CD4-positive, alpha-beta memory T cell (primary cell): ENCODE data around the gene DPH7. TPM values are rescaled to one million over a fixed set of nuclear protein-coding genes. Genes with fewer than 3 reads are reported as not detected.
"Not testable (repeated sequence)": the region's sequence is repeated elsewhere in the genome, so short reads cannot be mapped to it uniquely, and the experiment has no call there.

Experiments used
- CTCF ChIA-PET: fragments of 350-600 bp; sonication (Branson Sonifier 250); formaldehyde crosslinking; loops from one replicate; lab custom pipeline; 2021; ENCODE audit warnings: inconsistent platforms; ENCODE audit not compliant: partially characterized antibody; lab: Charles Lee
- POLR2A ChIA-PET: fragments of 350-600 bp; sonication (Branson Sonifier 250); formaldehyde crosslinking; loops from one replicate; lab custom pipeline; 2021; ENCODE audit not compliant: partially characterized antibody; lab: Charles Lee
- DNase-seq, 5 donors: peaks; one replicate each; pipeline versions ENCODE4 v3.0.0 to v3.0.0-alpha.2; 2020 to 2022; ENCODE audit warnings: mixed read lengths in 1 of 5
- H3K27ac ChIP-seq: one replicate; pipeline ENCODE4 v1.7.0; 2013; ENCODE audit warnings: low read depth, low read length
- H3K27me3 ChIP-seq: 2 replicates; pipeline ENCODE4 v1.7.0; 2013; ENCODE audit warnings: mild to moderate bottlenecking, low read length, moderate library complexity; ENCODE audit not compliant: insufficient read depth
- H3K36me3 ChIP-seq: 2 replicates; pipeline ENCODE4 v1.7.0; 2013; ENCODE audit warnings: mild to moderate bottlenecking, low read length, moderate library complexity; ENCODE audit not compliant: insufficient read depth
- H3K4me1 ChIP-seq: 2 replicates; pipeline ENCODE4 v1.7.0; 2013; ENCODE audit warnings: mild to moderate bottlenecking, low read length, moderate library complexity; ENCODE audit not compliant: insufficient read depth
- H3K4me3 ChIP-seq, 2 donors: one replicate each; pipeline ENCODE4 v1.7.0; 2013; ENCODE audit warnings: low read length in 2 of 2, mild to moderate bottlenecking in 1 of 2
- H3K9me3 ChIP-seq, 2 donors: one replicate each; pipeline ENCODE4 v1.7.0; 2013; ENCODE audit warnings: low read length in 2 of 2, control low read depth in 1 of 2; ENCODE audit not compliant: control insufficient read depth in 1 of 2
- H3K27ac Mint-ChIP-seq, 7 donors: one replicate each; pipeline ENCODE4 v1.8.0; 2020 to 2021; ENCODE audit warnings: mixed read lengths in 7 of 7, mild to moderate bottlenecking in 6 of 7, inconsistent platforms in 3 of 7, moderate library complexity in 3 of 7
- H3K27me3 Mint-ChIP-seq, 2 donors: one replicate each; pipeline ENCODE4 v1.8.0; 2020 to 2021; ENCODE audit warnings: mixed read lengths in 2 of 2
- H3K36me3 Mint-ChIP-seq, 2 donors: one replicate each; pipeline ENCODE4 v1.8.0; 2020 to 2021; ENCODE audit warnings: mixed read lengths in 2 of 2, inconsistent platforms in 1 of 2, mild to moderate bottlenecking in 1 of 2
- H3K4me1 Mint-ChIP-seq, 4 donors: one replicate each; pipeline ENCODE4 v1.8.0; 2020 to 2021; ENCODE audit warnings: mixed read lengths in 4 of 4, mild to moderate bottlenecking in 1 of 4
- H3K4me3 Mint-ChIP-seq, 8 donors: one replicate each; pipeline ENCODE4 v1.8.0; 2020 to 2021; ENCODE audit warnings: mixed read lengths in 8 of 8, mild to moderate bottlenecking in 7 of 8, moderate library complexity in 6 of 8, inconsistent platforms in 3 of 8
- H3K9me3 Mint-ChIP-seq, 8 donors: one replicate each; pipeline ENCODE4 v1.8.0; 2020 to 2021; ENCODE audit warnings: mixed read lengths in 8 of 8, mild to moderate bottlenecking in 5 of 8, inconsistent platforms in 3 of 8, moderate library complexity in 1 of 8
- intact Hi-C: fragments of 100-400 bp; cut with micrococcal nuclease; formaldehyde crosslinking; loops from one replicate; pipeline ENCODE4 v1.15.1; 2023
- polyA plus RNA-seq, 2 donors: library from polyadenylated mRNA; unstranded; fragments of 300-500 nt; fragmentation: Illumina TruSeq; gene quantifications; one replicate each; pipeline ENCODE4 v1.2.3, GENCODE V29; 2021
- total RNA-seq, 2 experiments: library from RNA; stranded (reverse); gene quantifications; one replicate each; pipeline ENCODE4 v1.2.3, GENCODE V29; 2021

The DPH7 gene
- total and polyA plus RNA-seq, 4 experiments from 2014 or later: 27.9 to 79.1 (median 53.5) TPM

DNA sequence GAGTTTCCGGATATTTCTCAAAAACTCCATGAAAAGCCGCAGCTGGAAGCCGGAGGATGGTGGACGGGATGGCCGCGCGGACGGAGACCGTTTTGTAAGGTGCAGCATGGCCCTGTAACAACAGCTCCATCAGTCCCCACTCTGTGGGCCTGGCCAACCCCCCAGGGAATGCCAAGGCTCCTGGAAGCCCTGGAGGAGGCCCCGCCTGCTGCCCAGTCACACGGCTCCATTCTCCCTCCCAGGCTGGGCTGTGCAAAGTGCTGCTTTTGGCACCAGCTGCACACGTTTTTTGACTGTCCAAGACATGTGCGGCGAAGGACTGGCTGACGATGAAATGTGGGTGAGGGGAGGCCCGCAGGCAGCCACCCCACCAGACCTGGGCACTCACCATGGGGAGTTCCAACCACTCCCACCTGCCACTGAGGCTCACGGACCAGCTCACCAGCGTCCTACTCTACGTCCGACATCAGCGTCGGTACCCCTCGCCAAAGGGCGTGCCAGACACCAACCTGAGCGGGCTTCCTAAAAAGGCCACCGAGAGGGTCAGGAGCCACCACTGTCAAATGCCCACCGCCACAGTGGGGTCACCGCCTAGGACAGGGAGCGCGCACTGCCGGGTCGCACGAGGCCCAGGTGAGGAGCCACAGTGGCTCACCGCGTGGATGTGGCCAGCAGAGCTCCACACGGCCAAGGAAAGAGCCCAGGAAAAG lies 55.8 kb downstream of the DPH7 start:
- Histone ChIP-seq H3K27me3 (no peaks in the 10 kb centered on the region), H3K9me3 (no peaks in the 10 kb centered on the region), H3K27ac (no peak overlapping the region), H3K36me3 (no peaks in the 10 kb centered on the region), H3K4me1 (no peaks in the 10 kb centered on the region), H3K4me3 (no peak overlapping the region)
- Mint-ChIP-seq H3K4me3 (no peak overlapping the region), H3K9me3 (no peaks in the 10 kb centered on the region), H3K27me3 (no peaks in the 10 kb centered on the region), H3K4me1 (no peaks in the 10 kb centered on the region), H3K27ac (no peak overlapping the region), H3K36me3 (no peaks in the 10 kb centered on the region)
- intact Hi-C loops: no loop called here
- ChIA-PET POLR2A (no interaction called here), CTCF (interaction anchor here (0.8 to 1.2 kb wide), 2 partner anchors 100 to 220 kb away, joined by 3 to 4 read pairs; partner anchors contain the start of genes EXD3 and NRARP)
- no peak for DNase-seq

DNA sequence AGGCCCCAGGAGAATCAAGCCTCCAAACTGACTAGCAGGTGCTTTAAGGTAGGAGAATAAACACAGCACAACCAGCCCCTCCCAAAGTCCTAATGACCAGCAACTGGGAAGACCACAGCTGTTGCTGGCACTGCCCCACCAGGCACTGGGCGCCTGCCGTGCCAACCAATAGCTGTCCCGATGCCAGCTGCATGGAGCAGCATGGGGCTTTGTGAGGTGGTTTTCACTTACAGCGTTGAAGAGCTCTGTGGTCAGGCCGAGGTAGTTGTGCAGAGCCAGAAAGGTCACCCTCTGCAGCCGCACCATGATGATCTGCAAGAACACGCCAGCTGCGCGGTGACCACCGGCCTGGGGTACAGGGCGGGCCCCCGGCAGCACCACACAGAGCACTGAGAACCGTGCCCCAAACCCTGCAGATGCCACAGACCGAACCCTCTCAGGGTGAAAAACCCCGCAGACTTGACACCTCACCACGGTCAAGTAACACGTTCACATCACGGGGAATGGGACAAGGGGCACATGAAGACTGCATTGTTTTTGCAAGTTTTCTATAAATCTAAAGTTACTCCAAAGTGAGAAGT lies 57.2 kb downstream of the DPH7 start:
- DNase-seq: no peak
- H3K36me3 Mint-ChIP-seq: no peaks in the 10 kb centered on the region
- no peaks in the 10 kb centered on the region for H3K36me3 ChIP-seq
- no peak overlapping the region for H3K4me3 Mint-ChIP-seq
- ChIA-PET POLR2A (no interaction called here), CTCF (interaction anchor here (1.4 kb wide), 1 partner anchor 14 kb away, joined by 3 read pairs; no protein-coding TSS in a partner anchor)
- H3K4me3 ChIP-seq: no peak overlapping the region
- no peaks in the 10 kb centered on the region for H3K4me1 ChIP-seq
- intact Hi-C loops: no loop called here
- H3K9me3 Mint-ChIP-seq: no peaks in the 10 kb centered on the region
- no peak overlapping the region for H3K27ac ChIP-seq
- no peaks in the 10 kb centered on the region for H3K27me3 Mint-ChIP-seq
- H3K27ac Mint-ChIP-seq: peak overlapping the region in 1 of 7 donors; percentile 18
- H3K27me3 ChIP-seq: no peaks in the 10 kb centered on the region
- H3K9me3 ChIP-seq: no peaks in the 10 kb centered on the region
- no peaks in the 10 kb centered on the region for H3K4me1 Mint-ChIP-seq

DNA sequence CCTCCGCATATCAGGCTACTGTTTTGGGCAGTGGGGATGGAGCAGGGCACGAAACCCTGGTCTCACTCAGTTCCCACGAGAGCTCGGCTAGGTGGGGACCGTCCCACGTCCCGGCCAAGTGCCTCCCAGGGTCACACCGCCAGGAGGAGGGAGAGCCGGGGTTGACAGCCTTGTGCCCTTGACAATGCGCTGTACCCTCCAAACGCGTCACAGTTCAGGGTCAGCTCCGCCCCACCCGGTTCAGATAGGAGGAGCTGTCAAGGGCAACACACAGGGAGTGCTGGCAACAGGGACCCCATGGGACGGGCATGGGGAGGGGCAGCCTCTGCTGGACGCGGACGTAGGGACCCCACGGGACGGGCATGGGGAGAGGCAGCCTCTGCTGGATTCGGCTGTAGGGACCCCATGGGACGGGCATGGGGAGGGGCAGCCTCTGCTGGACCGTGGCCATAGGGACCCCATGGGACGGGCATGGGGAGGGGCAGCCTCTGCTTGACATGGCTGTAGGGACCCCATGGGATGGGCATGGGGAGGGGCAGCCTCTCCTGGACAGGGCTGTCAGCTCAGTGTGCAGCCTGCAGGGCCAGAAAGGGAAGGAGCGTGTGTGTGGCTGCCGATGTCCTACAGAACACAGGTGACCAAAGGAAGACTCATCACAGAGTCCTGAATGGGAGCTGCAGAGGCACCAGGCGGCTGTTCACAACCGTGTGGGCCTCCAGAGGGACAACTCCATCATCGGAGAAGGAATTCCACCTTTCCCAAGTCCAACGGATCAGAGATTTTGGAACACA lies 57.9 kb downstream of the DPH7 start:
- DNase-seq: no peak
- Mint-ChIP-seq H3K9me3 (no peaks in the 10 kb centered on the region), H3K36me3 (no peaks in the 10 kb centered on the region), H3K4me3 (no peak overlapping the region), H3K27ac (no peak overlapping the region), H3K27me3 (no peaks in the 10 kb centered on the region), H3K4me1 (no peaks in the 10 kb centered on the region)
- Histone ChIP-seq H3K4me1 (no peaks in the 10 kb centered on the region), H3K36me3 (no peaks in the 10 kb centered on the region), H3K4me3 (no peak overlapping the region), H3K9me3 (no peaks in the 10 kb centered on the region), H3K27me3 (no peaks in the 10 kb centered on the region), H3K27ac (no peak overlapping the region)
- CTCF ChIA-PET: interaction anchor here (1.4 kb wide), 1 partner anchor 14 kb away, joined by 3 read pairs; no protein-coding TSS in a partner anchor
- intact Hi-C loops: no loop called here
- POLR2A ChIA-PET: no interaction called here

DNA sequence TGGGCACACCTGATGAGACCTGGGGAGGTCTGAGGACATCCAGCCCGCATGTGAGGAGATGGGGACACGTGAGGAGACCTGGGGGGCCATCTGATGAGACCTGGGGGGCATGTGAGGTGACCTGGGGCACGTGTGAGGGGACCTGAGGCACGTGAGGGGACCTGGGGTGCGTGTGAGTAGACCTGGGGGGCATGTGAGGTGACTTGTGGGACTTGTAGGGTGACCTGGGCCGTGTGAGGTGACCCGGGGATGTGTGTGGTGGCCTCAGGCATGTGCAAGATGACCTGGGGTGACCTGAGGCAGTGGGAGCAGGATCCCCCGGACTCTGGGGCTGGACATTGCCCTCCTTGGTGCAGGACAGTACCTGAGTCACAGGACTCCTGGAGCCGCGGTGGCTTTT lies 59.2 kb downstream of the DPH7 start:
- no peak overlapping the region for H3K4me3 ChIP-seq
- no peaks in the 10 kb centered on the region for H3K4me1 Mint-ChIP-seq
- H3K4me1 ChIP-seq: no peaks in the 10 kb centered on the region
- H3K27me3 Mint-ChIP-seq: no peaks in the 10 kb centered on the region
- POLR2A ChIA-PET: no interaction called here
- no peak for DNase-seq
- no peak overlapping the region for H3K4me3 Mint-ChIP-seq
- no peak overlapping the region for H3K27ac ChIP-seq
- intact Hi-C loops: no loop called here
- peak overlapping the region in 1 of 7 donors; percentile 71 for H3K27ac Mint-ChIP-seq
- no peaks in the 10 kb centered on the region for H3K9me3 ChIP-seq
- no peaks in the 10 kb centered on the region for H3K36me3 ChIP-seq
- CTCF ChIA-PET: no interaction called here
- H3K36me3 Mint-ChIP-seq: no peaks in the 10 kb centered on the region
- no peaks in the 10 kb centered on the region for H3K27me3 ChIP-seq
- no peaks in the 10 kb centered on the region for H3K9me3 Mint-ChIP-seq

DNA sequence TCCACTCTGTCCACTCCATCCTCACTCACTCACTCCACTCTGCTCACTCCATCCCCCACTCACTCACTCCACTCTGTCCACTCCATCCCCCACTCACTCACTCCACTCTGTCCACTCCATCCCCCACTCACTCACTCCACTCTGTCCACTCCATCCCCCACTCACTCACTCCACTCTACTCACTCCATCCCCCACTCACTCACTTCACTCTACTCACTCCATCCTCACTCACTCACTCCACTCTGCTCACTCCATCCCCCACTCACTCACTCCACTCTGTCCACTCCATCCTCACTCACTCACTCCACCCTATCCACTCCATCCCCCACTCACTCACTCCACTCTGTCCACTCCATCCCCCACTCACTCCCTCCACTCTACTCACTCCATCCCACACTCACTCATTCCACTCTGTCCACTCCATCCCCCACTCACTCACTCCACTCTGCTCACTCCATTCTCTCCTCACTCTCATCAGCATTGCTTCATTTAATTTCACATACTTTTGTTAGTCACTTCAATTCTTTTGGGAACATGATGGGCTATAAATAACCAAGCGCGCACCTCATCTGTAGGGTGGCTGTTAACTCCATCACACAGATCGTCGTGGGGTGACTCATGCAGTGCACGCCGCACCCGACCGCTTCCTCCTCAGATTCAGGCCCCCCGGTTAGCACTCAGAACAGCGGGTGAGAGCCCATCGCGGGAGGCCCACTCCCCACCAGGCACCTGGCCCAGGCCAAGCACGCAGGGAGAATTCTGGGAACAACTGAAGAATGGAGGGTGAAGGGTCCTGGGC lies 59.9 kb downstream of the DPH7 start:
- H3K4me3 Mint-ChIP-seq, H3K9me3 ChIP-seq, H3K4me3 ChIP-seq, H3K27me3 ChIP-seq, H3K36me3 ChIP-seq, POLR2A ChIA-PET, H3K27ac ChIP-seq, H3K4me1 Mint-ChIP-seq, H3K27me3 Mint-ChIP-seq, H3K36me3 Mint-ChIP-seq, DNase-seq, intact Hi-C loops, H3K9me3 Mint-ChIP-seq, H3K4me1 ChIP-seq, H3K27ac Mint-ChIP-seq, CTCF ChIA-PET: not testable (repeated sequence)

DNA sequence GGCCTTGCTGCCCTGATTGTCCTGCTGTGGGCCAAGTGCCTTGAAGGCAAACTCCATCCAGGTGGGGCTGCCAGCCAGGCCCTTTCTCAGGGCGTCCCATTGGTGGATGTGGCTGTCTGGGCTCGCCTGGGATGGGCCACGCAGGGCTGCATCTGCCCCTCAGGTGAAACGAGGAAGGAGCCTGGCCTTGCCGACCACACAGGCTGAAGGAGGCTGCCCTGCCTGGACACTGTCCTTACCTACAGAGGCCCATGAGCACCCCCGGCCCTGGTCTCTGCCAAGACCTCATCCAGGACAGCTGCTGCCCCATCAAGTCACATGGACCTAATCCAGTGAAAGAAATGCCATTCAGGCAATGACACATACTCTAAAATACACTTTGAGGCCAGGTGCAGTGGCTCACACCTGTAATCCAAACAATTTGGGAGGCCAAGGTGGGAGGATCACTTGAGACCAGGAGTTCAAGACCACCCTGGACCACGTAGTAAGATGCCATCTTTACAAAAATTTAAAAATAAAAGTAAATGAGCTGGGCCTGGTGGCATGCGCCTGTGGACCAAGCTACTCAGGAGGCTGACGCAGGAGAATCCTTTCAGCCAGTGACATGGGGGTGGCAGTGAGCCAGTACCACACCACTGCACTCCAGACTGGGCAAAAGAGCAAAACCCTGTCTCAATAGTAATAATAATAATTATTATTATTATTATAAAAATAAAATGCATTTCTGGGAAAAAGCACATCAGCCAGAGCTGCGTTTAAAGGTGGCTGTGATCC lies 62.4 kb downstream of the DPH7 start:
- ChIA-PET POLR2A (no interaction called here), CTCF (no interaction called here)
- Histone ChIP-seq H3K27me3 (no peaks in the 10 kb centered on the region), H3K36me3 (no peaks in the 10 kb centered on the region), H3K9me3 (no peaks in the 10 kb centered on the region), H3K27ac (no peak overlapping the region), H3K4me3 (no peak overlapping the region), H3K4me1 (no peaks in the 10 kb centered on the region)
- intact Hi-C loops: no loop called here
- no peak overlapping the region for H3K4me3 Mint-ChIP-seq
- DNase-seq: no peak
- no peaks in the 10 kb centered on the region for H3K36me3 Mint-ChIP-seq
- no peaks in the 10 kb centered on the region for H3K9me3 Mint-ChIP-seq
- H3K27ac Mint-ChIP-seq: no peak overlapping the region
- no peaks in the 10 kb centered on the region for H3K27me3 Mint-ChIP-seq
- H3K4me1 Mint-ChIP-seq: peaks cover 1 to 6% (median 5%) of the 10 kb centered on the region in 4 donors
